ENCODE data around the gene GBF1. TPM values are rescaled to one million over a fixed set of nuclear protein-coding genes. Genes with fewer than 3 reads are reported as not detected.

The GBF1 gene
- total and polyA plus RNA-seq, 10 of the 15 experiments (the other 5 are each of a cell fraction or from before 2014, with no cell fraction given): 0.82 to 42.0 (median 21.8) TPM

DNA sequence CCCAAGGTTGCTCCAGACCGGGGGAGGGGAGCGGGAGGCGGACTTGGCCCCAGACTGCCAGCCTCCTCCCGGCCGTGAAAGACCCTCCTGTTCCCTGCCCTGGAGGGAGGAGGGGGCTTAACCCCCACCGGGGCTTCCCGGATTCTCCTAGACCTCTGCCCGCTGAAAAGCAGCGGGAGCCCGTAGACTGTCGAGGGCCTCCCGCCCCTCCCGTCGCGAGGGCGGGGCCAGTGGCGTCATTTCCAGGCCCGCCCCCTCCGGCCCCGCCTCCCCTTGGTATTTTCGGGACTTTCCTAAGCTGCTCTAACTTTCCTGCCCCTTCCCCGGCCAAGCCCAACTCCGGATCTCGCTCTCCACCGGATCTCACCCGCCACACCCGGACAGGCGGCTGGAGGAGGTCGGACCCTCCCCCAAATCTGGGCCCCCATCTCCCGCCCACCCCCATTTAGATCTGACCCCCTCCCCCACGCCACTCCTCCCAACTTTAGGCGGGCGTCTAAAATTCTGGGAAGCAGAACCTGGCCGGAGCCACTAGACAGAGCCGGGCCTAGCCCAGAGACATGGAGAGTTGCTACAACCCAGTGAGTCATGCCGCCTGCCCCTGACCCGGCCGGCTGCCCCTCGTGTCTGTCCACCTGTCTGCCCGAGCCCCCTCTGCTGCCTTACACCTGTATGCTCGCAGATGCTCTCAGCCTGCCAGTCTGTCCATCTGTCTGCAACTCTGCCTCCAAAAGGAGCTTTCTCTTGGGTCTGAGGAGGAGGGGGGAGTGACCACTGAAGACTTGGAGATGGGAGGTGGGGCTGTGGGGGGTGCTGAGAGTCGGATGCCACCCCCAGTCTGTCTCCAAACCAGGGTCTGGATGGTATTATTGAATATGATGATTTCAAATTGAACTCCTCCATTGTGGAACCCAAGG is 150.3 kb downstream of the GBF1 start, which contains the start of gene NFKB2 (continued):
- TF ChIP-seq, protein P1, sequence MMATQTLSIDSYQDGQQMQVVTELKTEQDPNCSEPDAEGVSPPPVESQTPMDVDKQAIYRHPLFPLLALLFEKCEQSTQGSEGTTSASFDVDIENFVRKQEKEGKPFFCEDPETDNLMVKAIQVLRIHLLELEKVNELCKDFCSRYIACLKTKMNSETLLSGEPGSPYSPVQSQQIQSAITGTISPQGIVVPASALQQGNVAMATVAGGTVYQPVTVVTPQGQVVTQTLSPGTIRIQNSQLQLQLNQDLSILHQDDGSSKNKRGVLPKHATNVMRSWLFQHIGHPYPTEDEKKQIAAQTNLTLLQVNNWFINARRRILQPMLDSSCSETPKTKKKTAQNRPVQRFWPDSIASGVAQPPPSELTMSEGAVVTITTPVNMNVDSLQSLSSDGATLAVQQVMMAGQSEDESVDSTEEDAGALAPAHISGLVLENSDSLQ (IDR thresholded peaks at IDR 0.05): no peak
- TF ChIP-seq, protein P2, sequence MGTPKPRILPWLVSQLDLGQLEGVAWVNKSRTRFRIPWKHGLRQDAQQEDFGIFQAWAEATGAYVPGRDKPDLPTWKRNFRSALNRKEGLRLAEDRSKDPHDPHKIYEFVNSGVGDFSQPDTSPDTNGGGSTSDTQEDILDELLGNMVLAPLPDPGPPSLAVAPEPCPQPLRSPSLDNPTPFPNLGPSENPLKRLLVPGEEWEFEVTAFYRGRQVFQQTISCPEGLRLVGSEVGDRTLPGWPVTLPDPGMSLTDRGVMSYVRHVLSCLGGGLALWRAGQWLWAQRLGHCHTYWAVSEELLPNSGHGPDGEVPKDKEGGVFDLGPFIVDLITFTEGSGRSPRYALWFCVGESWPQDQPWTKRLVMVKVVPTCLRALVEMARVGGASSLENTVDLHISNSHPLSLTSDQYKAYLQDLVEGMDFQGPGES (IDR thresholded peaks at IDR 0.05): no peak
- no peak for TF ChIP-seq PML (IDR thresholded peaks at IDR 0.05; ENCODE audit: low read length)
- TF ChIP-seq NR2F1 (conservative IDR thresholded peaks at IDR 0.05): peak; percentile 58; the same call in 1 of the 2 replicates
- TF ChIP-seq ESRRA (IDR thresholded peaks at IDR 0.05; ENCODE audit: low read length): no peak
- TF ChIP-seq ZZZ3 (IDR thresholded peaks at IDR 0.05; ENCODE audit: control insufficient read depth, insufficient read length, low read depth): no peak
- TF ChIP-seq TBL1XR1 (IDR thresholded peaks at IDR 0.05; ENCODE audit: low read depth, low read length): no peak
- TF ChIP-seq SIN3A (IDR thresholded peaks at IDR 0.05; ENCODE audit: low read depth, low read length): no peak
- TF ChIP-seq, protein P3, sequence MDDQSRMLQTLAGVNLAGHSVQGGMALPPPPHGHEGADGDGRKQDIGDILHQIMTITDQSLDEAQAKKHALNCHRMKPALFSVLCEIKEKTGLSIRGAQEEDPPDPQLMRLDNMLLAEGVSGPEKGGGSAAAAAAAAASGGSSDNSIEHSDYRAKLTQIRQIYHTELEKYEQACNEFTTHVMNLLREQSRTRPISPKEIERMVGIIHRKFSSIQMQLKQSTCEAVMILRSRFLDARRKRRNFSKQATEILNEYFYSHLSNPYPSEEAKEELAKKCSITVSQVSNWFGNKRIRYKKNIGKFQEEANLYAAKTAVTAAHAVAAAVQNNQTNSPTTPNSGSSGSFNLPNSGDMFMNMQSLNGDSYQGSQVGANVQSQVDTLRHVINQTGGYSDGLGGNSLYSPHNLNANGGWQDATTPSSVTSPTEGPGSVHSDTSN (IDR thresholded peaks at IDR 0.05; ENCODE audit: insufficient replicate concordance, low read depth, low read length): no peak
- peak; percentile 40; the same call in 1 of the 2 replicates for TF ChIP-seq NBN (IDR thresholded peaks at IDR 0.05)
- TF ChIP-seq ZNF384 (IDR thresholded peaks at IDR 0.05; ENCODE audit: borderline replicate concordance, low read depth, low read length): no peak

All from GM12878 (cell line).